ENCODE data around the gene MAFF.
A peak's percentile ranks its signal among the peaks of the same experiment; 100 is the strongest.
"Not testable (repeated sequence)": the region's sequence is repeated elsewhere in the genome, so short reads cannot be mapped to it uniquely, and the experiment has no call there.

MAFF gene

DNA sequence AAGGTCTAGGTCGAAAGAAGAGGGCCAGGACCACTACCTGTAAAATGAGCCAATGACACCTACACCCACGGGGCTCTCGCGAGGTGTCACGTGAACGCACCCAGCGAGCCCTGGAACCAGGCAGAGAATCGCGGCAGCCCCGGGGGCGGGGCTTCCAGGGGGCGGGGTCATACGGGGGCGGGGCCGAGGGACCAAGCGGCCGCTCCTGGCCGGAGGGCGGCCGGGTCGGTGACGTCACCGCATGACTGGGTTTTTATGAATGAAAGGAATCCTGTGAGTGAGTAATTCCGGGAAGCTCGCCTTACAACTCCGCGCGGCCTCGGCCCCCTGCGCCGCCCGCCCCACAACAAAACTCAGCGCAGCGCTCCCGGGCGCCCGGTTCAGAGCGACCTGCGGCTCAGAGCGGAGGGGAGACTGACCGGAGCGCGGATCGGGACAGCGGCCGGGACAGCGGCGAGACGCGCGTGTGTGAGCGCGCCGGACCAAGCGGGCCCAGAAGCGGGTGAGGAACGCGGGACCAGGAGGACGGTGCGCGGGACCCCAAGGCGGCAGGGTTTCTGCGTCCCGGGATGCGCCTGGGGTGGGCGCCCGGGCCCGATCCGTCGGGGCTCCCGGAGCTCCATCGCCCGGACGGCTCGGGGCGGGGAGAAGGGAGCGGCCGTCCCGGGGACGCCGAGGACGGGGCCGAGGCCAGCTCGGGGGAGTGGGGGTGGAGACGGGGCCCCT lies at the start of gene MAFF:
Gene MAFF (plus strand): TSS at position 284 of the 726 bp plus-strand sequence. CDS start 11,860 bp downstream, outside the sequence.
- DNase-seq = peak; percentile 97

GRCh38 chr22:38153821-38154562 lies 47.8 kb upstream of the MAFF start:
- DNase-seq = peak; percentile 29

GRCh38 chr22:38154563-38154915 lies 47.3 kb upstream of the MAFF start:
- DNase-seq = not testable (repeated sequence)

GRCh38 chr22:38155703-38156102 lies 46.1 kb upstream of the MAFF start:
- no peak for DNase-seq

- DNase-seq = no peak
Measured at GRCh38 chr22:38162881-38163843, 38.6 kb upstream of the MAFF start.

DNA sequence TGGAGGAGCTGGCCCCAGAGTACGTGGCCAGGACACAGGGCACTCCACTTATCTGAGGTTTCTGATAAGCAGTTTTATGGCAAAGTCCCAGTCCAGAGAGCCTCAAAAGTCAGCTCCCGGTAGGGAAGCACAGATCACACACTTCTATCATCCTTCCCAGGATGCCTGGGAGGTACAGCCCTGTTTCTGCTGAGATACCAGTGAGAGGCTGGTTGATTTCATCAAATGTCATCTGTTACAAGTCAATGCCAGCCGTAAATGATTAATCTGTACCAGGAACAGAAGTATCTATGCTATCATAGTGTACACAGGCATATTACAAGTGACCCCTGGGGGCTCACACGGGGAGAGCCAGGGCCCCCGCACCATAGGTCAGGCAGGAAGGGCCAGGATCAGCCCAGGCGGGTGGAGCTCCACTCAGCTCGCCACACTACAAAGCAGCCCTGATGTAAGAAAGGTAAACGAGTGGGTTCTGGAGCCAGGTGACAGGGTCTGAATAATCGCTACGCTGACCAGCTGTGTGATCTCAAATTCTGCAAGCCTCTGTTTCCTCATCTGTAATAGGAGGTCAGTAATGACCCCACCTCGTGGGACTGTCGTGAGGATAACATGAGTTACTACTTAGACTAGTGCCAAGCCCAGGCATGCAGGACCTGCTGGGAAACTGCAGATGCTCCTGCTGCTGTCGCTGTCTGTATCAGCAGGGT lies 37.8 kb upstream of the MAFF start:
- DNase-seq = no peak

- no peak for DNase-seq
Measured at GRCh38 chr22:38164551-38164918, 37.3 kb upstream of the MAFF start.

DNA sequence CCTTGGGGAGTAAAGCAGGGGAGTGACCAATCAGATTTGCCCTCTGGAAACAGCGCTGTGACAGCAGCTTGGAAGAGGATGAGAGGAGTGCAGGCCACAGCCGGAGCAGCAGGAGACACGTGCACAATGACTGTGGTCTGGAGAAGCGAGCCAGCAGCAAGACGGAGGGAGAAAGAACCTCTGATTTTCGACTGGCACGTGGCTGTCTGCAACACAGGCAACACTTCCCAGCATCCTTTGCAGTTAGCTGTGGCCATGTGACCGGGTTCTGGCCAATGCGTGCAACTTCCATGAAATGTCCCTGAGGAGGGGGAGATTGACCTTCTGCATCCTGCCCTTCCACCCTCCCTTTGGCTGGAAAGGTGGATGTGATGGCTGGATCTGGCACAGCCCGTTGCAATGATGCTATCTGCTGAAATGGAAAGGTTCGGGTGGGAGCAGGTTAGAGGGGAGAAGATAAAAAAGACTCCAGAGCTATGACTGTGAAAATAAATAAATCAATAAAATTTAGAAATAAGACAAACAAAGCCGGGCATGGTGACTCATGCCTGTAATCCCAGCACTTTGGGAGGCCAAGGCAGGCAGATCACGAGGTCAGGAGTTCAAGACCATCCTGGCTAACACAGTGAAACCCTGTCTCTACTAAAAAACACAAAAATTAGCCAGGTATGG lies 35.7 kb upstream of the MAFF start:
- DNase-seq = no peak

GRCh38 chr22:38167988-38168407 lies 33.8 kb upstream of the MAFF start:
- DNase-seq = no peak

- no peak for DNase-seq
Measured at GRCh38 chr22:38169116-38169515, 32.7 kb upstream of the MAFF start.

- no peak for DNase-seq
Measured at GRCh38 chr22:38170469-38170868, 31.3 kb upstream of the MAFF start.

- peak; percentile 21 for DNase-seq
Measured at GRCh38 chr22:38171927-38172831, 29.6 kb upstream of the MAFF start.

- no peak for DNase-seq
Measured at GRCh38 chr22:38172832-38173640, 28.8 kb upstream of the MAFF start.

DNA sequence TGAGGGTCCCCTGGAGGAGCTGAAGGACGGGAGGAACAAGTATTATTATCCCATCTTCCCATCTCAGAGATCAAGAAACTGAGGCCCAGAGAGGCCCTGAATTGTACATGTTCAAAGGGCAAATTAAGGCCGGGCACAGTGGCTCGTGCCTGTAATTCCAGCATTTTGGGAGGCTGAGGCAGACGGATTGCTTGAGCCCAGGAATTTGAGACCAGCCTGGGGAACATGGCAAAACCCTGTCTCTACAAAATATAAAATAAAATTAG lies 28.2 kb upstream of the MAFF start:
- no peak for DNase-seq

GRCh38 chr22:38174626-38175025 lies 27.2 kb upstream of the MAFF start:
- DNase-seq = no peak

- no peak for DNase-seq
Measured at GRCh38 chr22:38175206-38176118, 26.3 kb upstream of the MAFF start.

DNA sequence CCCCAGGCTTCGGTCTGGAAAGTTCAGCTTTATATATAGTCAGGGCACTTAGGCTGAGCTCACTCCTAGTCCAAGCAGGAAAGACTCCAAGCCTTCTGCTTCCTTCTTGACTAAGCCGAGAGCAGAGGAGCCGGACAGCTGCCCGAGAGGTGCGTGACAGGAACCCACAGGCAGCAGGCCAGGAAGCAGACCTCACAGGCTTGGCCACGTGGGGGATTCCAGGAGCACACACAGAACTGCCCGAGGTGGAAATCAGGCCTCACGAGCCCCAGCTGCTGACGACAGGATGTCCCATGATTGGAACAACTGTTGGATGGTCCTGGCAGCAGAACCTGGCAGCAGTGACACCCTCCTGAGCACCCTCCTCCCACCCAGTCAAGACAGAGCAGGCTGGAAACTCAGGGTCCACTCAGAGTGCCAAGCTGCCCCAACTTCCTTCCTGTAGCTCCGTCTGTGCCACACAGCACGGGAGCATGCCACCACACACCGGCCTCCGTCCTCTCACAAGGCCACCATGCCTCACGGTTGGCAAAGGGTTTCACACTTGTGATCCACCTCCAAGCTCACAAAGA lies 25.5 kb upstream of the MAFF start:
- peak; percentile 72 for DNase-seq

- no peak for DNase-seq
Measured at GRCh38 chr22:38177044-38177443, 24.8 kb upstream of the MAFF start.

- not testable (repeated sequence) for DNase-seq
Measured at GRCh38 chr22:38177571-38177925, 24.2 kb upstream of the MAFF start.
